Activated naive CD4-positive, alpha-beta T cell treated with anti-CD3 and anti-CD28 coated beads for 36 hours (primary cell): ENCODE results near the gene FOXN3. TPM values are rescaled to one million over a fixed set of nuclear protein-coding genes. Genes with fewer than 3 reads are reported as not detected.

ENCODE experiments used
- CTCF ChIA-PET: fragments of 350-600 bp; sonication (Branson Sonifier 250); formaldehyde crosslinking; loops from one replicate; lab custom pipeline; 2021; ENCODE audit warnings: antibody characterized with exemption; lab: Charles Lee
- DNase-seq: peaks from one replicate; pipeline ENCODE4 v3.0.0-alpha.2; 2020
- H3K27ac Mint-ChIP-seq: one replicate; pipeline ENCODE4 v1.8.0; 2021; ENCODE audit warnings: mild to moderate bottlenecking, mixed read lengths
- H3K27me3 Mint-ChIP-seq: one replicate; pipeline ENCODE4 v1.8.0; 2021; ENCODE audit warnings: low read depth, mixed read lengths
- H3K36me3 Mint-ChIP-seq: one replicate; pipeline ENCODE4 v1.8.0; 2021; ENCODE audit warnings: low read depth, mixed read lengths
- H3K4me1 Mint-ChIP-seq: one replicate; pipeline ENCODE4 v1.8.0; 2021; ENCODE audit warnings: low read depth, mixed read lengths
- H3K4me3 Mint-ChIP-seq: one replicate; pipeline ENCODE4 v1.8.0; 2021; ENCODE audit warnings: mild to moderate bottlenecking, moderate library complexity, mixed read lengths
- H3K9me3 Mint-ChIP-seq: one replicate; pipeline ENCODE4 v1.8.0; 2021; ENCODE audit warnings: mixed read lengths
- intact Hi-C: fragments of 100-400 bp; cut with micrococcal nuclease; formaldehyde crosslinking; loops from one replicate; pipeline ENCODE4 v1.15.1; 2023
- total RNA-seq, 2 experiments: library from RNA; stranded (reverse); gene quantifications; one replicate each; pipeline ENCODE4 v1.2.3, GENCODE V29; 2021

The FOXN3 gene
- total RNA-seq, 2 experiments from 2014 or later: 64.6 to 65.0 TPM

- H3K27ac Mint-ChIP-seq: no peak overlapping the region
- H3K9me3 Mint-ChIP-seq: peaks cover 12% of the 10 kb centered on the region
- DNase-seq: no peak
- H3K4me3 Mint-ChIP-seq: no peak overlapping the region
- intact Hi-C loops: loop anchor here (1.0 to 10.0 kb wide), 2 partner anchors 13 to 598 kb away; no protein-coding TSS in a partner anchor
- peaks cover 38% of the 10 kb centered on the region for H3K36me3 Mint-ChIP-seq
- CTCF ChIA-PET: interaction anchor here (0.6 to 1.0 kb wide), 4 partner anchors 55 to 136 kb away, joined by 3 to 4 read pairs (median 3); no protein-coding TSS in a partner anchor
- no peaks in the 10 kb centered on the region for H3K27me3 Mint-ChIP-seq
- peaks cover 47% of the 10 kb centered on the region for H3K4me1 Mint-ChIP-seq
These were observed 99.9 kb downstream of the FOXN3 start for GRCh38 chr14:89317051-89317691.

- intact Hi-C loops: loop anchor here (10.0 kb wide), 1 partner anchor 599 kb away; no protein-coding TSS in a partner anchor
- peaks cover 35% of the 10 kb centered on the region for H3K36me3 Mint-ChIP-seq
These were observed 101.3 kb downstream of the FOXN3 start for GRCh38 chr14:89315493-89316470.

GRCh38 chr14:89314274-89314673, 102.8 kb downstream of the FOXN3 start:
- no peak overlapping the region for H3K27ac Mint-ChIP-seq

More at GRCh38 chr14:89315493-89316470, 101.3 kb downstream of the FOXN3 start:
- Mint-ChIP-seq H3K27me3 (no peaks in the 10 kb centered on the region), H3K4me1 (peaks cover 44% of the 10 kb centered on the region), H3K27ac (no peak overlapping the region), H3K9me3 (peaks cover 12% of the 10 kb centered on the region), H3K4me3 (no peak overlapping the region)
- no peak for DNase-seq
- CTCF ChIA-PET: no interaction called here

GRCh38 chr14:89312932-89313331, 104.1 kb downstream of the FOXN3 start:
- Mint-ChIP-seq H3K27ac (no peak overlapping the region), H3K9me3 (no peaks in the 10 kb centered on the region), H3K4me3 (no peak overlapping the region), H3K27me3 (no peaks in the 10 kb centered on the region), H3K4me1 (peaks cover 42% of the 10 kb centered on the region), H3K36me3 (peaks cover 14% of the 10 kb centered on the region)
- intact Hi-C loops: loop anchor here (10.0 kb wide), 1 partner anchor 602 kb away; no protein-coding TSS in a partner anchor
- DNase-seq: no peak
- CTCF ChIA-PET: no interaction called here

More at GRCh38 chr14:89314274-89314673, 102.8 kb downstream of the FOXN3 start:
- H3K4me3 Mint-ChIP-seq: no peak overlapping the region
- H3K4me1 Mint-ChIP-seq: peaks cover 44% of the 10 kb centered on the region
- H3K36me3 Mint-ChIP-seq: peaks cover 22% of the 10 kb centered on the region
- CTCF ChIA-PET: no interaction called here
- H3K9me3 Mint-ChIP-seq: peaks cover 5% of the 10 kb centered on the region
- intact Hi-C loops: loop anchor here (10.0 kb wide), 1 partner anchor 601 kb away; no protein-coding TSS in a partner anchor
- H3K27me3 Mint-ChIP-seq: no peaks in the 10 kb centered on the region
- DNase-seq: no peak

- intact Hi-C loops: loop anchor here (10.0 kb wide), 1 partner anchor 605 kb away; no protein-coding TSS in a partner anchor
- DNase-seq: no peak
- Mint-ChIP-seq H3K4me1 (peaks cover 32% of the 10 kb centered on the region), H3K36me3 (peaks cover 6% of the 10 kb centered on the region), H3K27ac (no peak overlapping the region), H3K4me3 (no peak overlapping the region), H3K9me3 (no peaks in the 10 kb centered on the region), H3K27me3 (no peaks in the 10 kb centered on the region)
- CTCF ChIA-PET: no interaction called here
These were observed 106.8 kb downstream of the FOXN3 start for GRCh38 chr14:89310211-89310610.

GRCh38 chr14:89309670-89310177, 107.3 kb downstream of the FOXN3 start:
- Mint-ChIP-seq H3K27ac (no peak overlapping the region), H3K36me3 (peaks cover 2% of the 10 kb centered on the region), H3K4me3 (no peak overlapping the region), H3K4me1 (peaks cover 32% of the 10 kb centered on the region), H3K9me3 (no peaks in the 10 kb centered on the region), H3K27me3 (no peaks in the 10 kb centered on the region)
- CTCF ChIA-PET: no interaction called here
- no peak for DNase-seq
- intact Hi-C loops: loop anchor here (10.0 kb wide), 1 partner anchor 605 kb away; no protein-coding TSS in a partner anchor

- CTCF ChIA-PET: interaction anchor here (0.6 to 1.0 kb wide), 2 partner anchors 289 to 457 kb away, joined by 3 to 4 read pairs; no protein-coding TSS in a partner anchor
- intact Hi-C loops: no loop called here
- Mint-ChIP-seq H3K4me1 (peaks cover 35% of the 10 kb centered on the region), H3K4me3 (no peak overlapping the region), H3K27ac (no peak overlapping the region), H3K27me3 (no peaks in the 10 kb centered on the region), H3K36me3 (peaks cover 3% of the 10 kb centered on the region), H3K9me3 (no peaks in the 10 kb centered on the region)
- DNase-seq: no peak
These were observed 108.6 kb downstream of the FOXN3 start for GRCh38 chr14:89308232-89308959.

- Mint-ChIP-seq H3K36me3 (peaks cover 10% of the 10 kb centered on the region), H3K27ac (no peak overlapping the region), H3K27me3 (no peaks in the 10 kb centered on the region), H3K4me1 (peaks cover 44% of the 10 kb centered on the region), H3K9me3 (no peaks in the 10 kb centered on the region), H3K4me3 (no peak overlapping the region)
- no peak for DNase-seq
- CTCF ChIA-PET: interaction anchor here (0.6 to 1.0 kb wide), 2 partner anchors 290 to 458 kb away, joined by 3 to 4 read pairs; no protein-coding TSS in a partner anchor
- intact Hi-C loops: no loop called here
These were observed 109.6 kb downstream of the FOXN3 start for GRCh38 chr14:89307409-89307808.

GRCh38 chr14:89304972-89305703, 111.9 kb downstream of the FOXN3 start:
- H3K4me3 Mint-ChIP-seq: peak overlapping the region; percentile 33
- peak overlapping the region; percentile 92 for H3K27ac Mint-ChIP-seq
- no peaks in the 10 kb centered on the region for H3K27me3 Mint-ChIP-seq
- DNase-seq: peak; percentile 25
- H3K4me1 Mint-ChIP-seq: peaks cover 54% of the 10 kb centered on the region
- CTCF ChIA-PET: interaction anchor here (1.1 kb wide), 1 partner anchor 19 kb away, joined by 3 read pairs; no protein-coding TSS in a partner anchor
- H3K36me3 Mint-ChIP-seq: peaks cover 19% of the 10 kb centered on the region
- no peaks in the 10 kb centered on the region for H3K9me3 Mint-ChIP-seq
- intact Hi-C loops: loop anchor here (1.0 to 5.0 kb wide), 8 partner anchors 12 to 650 kb away; partner anchors contain the start of genes EFCAB11, FOXN3 and TDP1

GRCh38 chr14:89304561-89304960, 112.5 kb downstream of the FOXN3 start:
- CTCF ChIA-PET: no interaction called here
- no peaks in the 10 kb centered on the region for H3K9me3 Mint-ChIP-seq
- no peak overlapping the region for H3K4me3 Mint-ChIP-seq

More at GRCh38 chr14:89304561-89304960, 112.5 kb downstream of the FOXN3 start:
- intact Hi-C loops: loop anchor here (1.0 to 5.0 kb wide), 8 partner anchors 13 to 650 kb away; partner anchors contain the start of genes EFCAB11, FOXN3 and TDP1
- Mint-ChIP-seq H3K36me3 (peaks cover 22% of the 10 kb centered on the region), H3K4me1 (peaks cover 60% of the 10 kb centered on the region), H3K27ac (peak overlapping the region; percentile 92), H3K27me3 (no peaks in the 10 kb centered on the region)
- DNase-seq: no peak
